ENCODE data around the gene ZNF507.

ZNF507 gene

GRCh38 chr19:32345261-32346207, at the start of gene ZNF507:
Gene ZNF507 (plus strand): TSS chr19:32345610. CDS start chr19:32352831, 7,221 bp downstream.
- peak; percentile 19 for TF ChIP-seq CTCF (IDR thresholded peaks at IDR 0.05; ENCODE audit: extremely low read depth, insufficient read depth, missing control alignments)
- DNase-seq (ENCODE audit: low spot score), result peak; percentile 95
- in situ Hi-C loops (cut with MboI; ENCODE audit: low pct_unique_long_range_greater_than_20kb, low sequenced_read_pairs, unreplicated experiment), result no loop called here

- in situ Hi-C loops (cut with MboI; ENCODE audit: low pct_unique_long_range_greater_than_20kb, low sequenced_read_pairs, unreplicated experiment), result no loop called here
- no peak for DNase-seq (ENCODE audit: low spot score)
- no peak for TF ChIP-seq CTCF (IDR thresholded peaks at IDR 0.05; ENCODE audit: extremely low read depth, insufficient read depth, missing control alignments)
Observed at GRCh38 chr19:32296694-32297093, 48.7 kb upstream of the ZNF507 start.

GRCh38 chr19:32302778-32303177, 42.6 kb upstream of the ZNF507 start:
- TF ChIP-seq CTCF (IDR thresholded peaks at IDR 0.05; ENCODE audit: extremely low read depth, insufficient read depth, missing control alignments), result no peak
- DNase-seq (ENCODE audit: low spot score), result no peak
- in situ Hi-C loops (cut with MboI; ENCODE audit: low pct_unique_long_range_greater_than_20kb, low sequenced_read_pairs, unreplicated experiment), result no loop called here

GRCh38 chr19:32303193-32303592, 42.2 kb upstream of the ZNF507 start:
- in situ Hi-C loops (cut with MboI; ENCODE audit: low pct_unique_long_range_greater_than_20kb, low sequenced_read_pairs, unreplicated experiment), result no loop called here
- no peak for DNase-seq (ENCODE audit: low spot score)
- TF ChIP-seq CTCF (IDR thresholded peaks at IDR 0.05; ENCODE audit: extremely low read depth, insufficient read depth, missing control alignments), result no peak

GRCh38 chr19:32307591-32307990, 37.8 kb upstream of the ZNF507 start:
- TF ChIP-seq CTCF (IDR thresholded peaks at IDR 0.05; ENCODE audit: extremely low read depth, insufficient read depth, missing control alignments), result no peak
- in situ Hi-C loops (cut with MboI; ENCODE audit: low pct_unique_long_range_greater_than_20kb, low sequenced_read_pairs, unreplicated experiment), result no loop called here
- no peak for DNase-seq (ENCODE audit: low spot score)

GRCh38 chr19:32308431-32309077, 36.9 kb upstream of the ZNF507 start:
- DNase-seq (ENCODE audit: low spot score), result no peak
- in situ Hi-C loops (cut with MboI; ENCODE audit: low pct_unique_long_range_greater_than_20kb, low sequenced_read_pairs, unreplicated experiment), result no loop called here
- no peak for TF ChIP-seq CTCF (IDR thresholded peaks at IDR 0.05; ENCODE audit: extremely low read depth, insufficient read depth, missing control alignments)

Data from GM13977 (cell line).